ENCODE measurements around the gene SLC30A3. TPM values are rescaled to one million over a fixed set of nuclear protein-coding genes. Genes with fewer than 3 reads are reported as not detected.

The SLC30A3 gene
- total and polyA plus RNA-seq, 2 of the 13 experiments (the other 11 are each of a cell fraction or from before 2014, with no cell fraction given) = 0.38 to 0.79 TPM

DNA sequence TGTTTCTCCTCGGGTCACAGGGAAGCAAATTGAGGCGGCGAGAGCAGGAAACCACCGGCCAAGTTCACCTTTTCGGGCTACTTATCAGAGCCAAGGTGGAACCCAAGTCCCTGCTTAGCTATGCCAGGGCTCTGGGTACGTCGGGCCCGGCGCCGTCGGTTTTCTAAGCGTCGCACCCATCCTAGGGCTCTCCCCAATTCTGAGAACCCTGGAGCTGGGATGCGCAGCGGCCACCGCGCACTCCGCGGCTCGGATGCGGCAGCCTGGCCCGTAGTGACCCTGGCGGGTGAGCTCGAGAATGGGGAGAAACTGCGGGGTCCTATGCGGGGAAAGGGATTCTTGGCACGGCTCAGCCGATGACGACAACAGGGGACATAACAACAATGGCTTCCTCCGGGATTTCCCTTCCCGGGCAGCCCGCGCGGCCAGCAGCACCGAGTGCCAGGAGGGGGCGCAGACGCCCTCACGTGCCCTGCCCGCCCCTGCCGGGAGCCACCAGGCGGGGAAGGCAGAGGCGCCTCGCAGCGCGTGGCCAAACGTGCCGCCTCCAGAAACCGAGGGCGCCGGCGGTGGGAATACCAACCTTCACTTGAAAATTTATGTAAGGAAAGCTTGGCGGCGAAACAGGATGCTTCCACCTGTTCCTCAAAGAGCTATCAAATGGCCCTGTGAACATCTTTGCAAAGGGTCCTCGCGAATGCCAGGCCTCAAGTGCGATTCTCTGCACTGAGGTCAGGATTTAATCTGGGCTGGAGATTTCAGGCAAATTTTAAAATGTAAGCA is 2.1 kb upstream of the SLC30A3 start (continued):
- TF ChIP-seq ZNF609 (CRISPR knock-in tag; IDR thresholded peaks at IDR 0.05; ENCODE audit: borderline replicate concordance) = peak; percentile 48; the same call in 1 of the 2 replicates
- no peak for TF ChIP-seq SSRP1 (CRISPR knock-in tag; IDR thresholded peaks at IDR 0.05)
- peak; percentile 69; the same call in 1 of the 2 replicates for TF ChIP-seq NFKBIZ (CRISPR knock-in tag; IDR thresholded peaks at IDR 0.05)
- TF ChIP-seq NFKB2 (CRISPR knock-in tag; IDR thresholded peaks at IDR 0.05; ENCODE audit: borderline replicate concordance) = peak; percentile 96; the same call in 1 of the 2 replicates
- no peak for TF ChIP-seq PLRG1 (conservative IDR thresholded peaks at IDR 0.05)
- TF ChIP-seq NBN (conservative IDR thresholded peaks at IDR 0.05) = no peak
- TF ChIP-seq CHD4 (IDR thresholded peaks at IDR 0.05; ENCODE audit: borderline replicate concordance, low read length) = no peak
- TF ChIP-seq MEIS2 (CRISPR knock-in tag; IDR thresholded peaks at IDR 0.05) = peak; percentile 56; the same call in 1 of the 2 replicates
- TF ChIP-seq SALL1 (CRISPR knock-in tag; IDR thresholded peaks at IDR 0.05) = peak; percentile 88
- TF ChIP-seq TCF7L2 (IDR thresholded peaks at IDR 0.05; ENCODE audit: low read depth, low read length) = no peak
- TF ChIP-seq BHLHE40 (IDR thresholded peaks at IDR 0.05; ENCODE audit: low read length) = peak; percentile 99
- no peak for TF ChIP-seq PRDM15 (CRISPR knock-in tag; IDR thresholded peaks at IDR 0.05)
- TF ChIP-seq ARID3A (IDR thresholded peaks at IDR 0.05; ENCODE audit: low read depth, low read length) = no peak
- TF ChIP-seq SMARCE1 (IDR thresholded peaks at IDR 0.05; ENCODE audit: borderline replicate concordance) = no peak
- TF ChIP-seq RARA (CRISPR knock-in tag; IDR thresholded peaks at IDR 0.05) = peak; percentile 28; the same call in 1 of the 2 replicates
- TF ChIP-seq ZSCAN12 (CRISPR knock-in tag; IDR thresholded peaks at IDR 0.05) = no peak
- no peak for TF ChIP-seq CREB3 (CRISPR knock-in tag; IDR thresholded peaks at IDR 0.05)
- 0 out of 2 replicates have a peak, but pooled peaks have one; percentile 54 for TF ChIP-seq ZFYVE20 (CRISPR knock-in tag; IDR thresholded peaks at IDR 0.05; ENCODE audit: borderline replicate concordance, low read depth)
- TF ChIP-seq HMG20A (CRISPR knock-in tag; IDR thresholded peaks at IDR 0.05; ENCODE audit: borderline replicate concordance) = no peak
